Activated gamma-delta T cell treated with Interleukin-2 at 50 U/mL for 16 hours (primary cell): Measurements from ENCODE around the gene INSIG1.

Experiments
- DNase-seq: peaks from one replicate; pipeline ENCODE4 v3.0.0-alpha.2; 2020

Gene INSIG1

DNA sequence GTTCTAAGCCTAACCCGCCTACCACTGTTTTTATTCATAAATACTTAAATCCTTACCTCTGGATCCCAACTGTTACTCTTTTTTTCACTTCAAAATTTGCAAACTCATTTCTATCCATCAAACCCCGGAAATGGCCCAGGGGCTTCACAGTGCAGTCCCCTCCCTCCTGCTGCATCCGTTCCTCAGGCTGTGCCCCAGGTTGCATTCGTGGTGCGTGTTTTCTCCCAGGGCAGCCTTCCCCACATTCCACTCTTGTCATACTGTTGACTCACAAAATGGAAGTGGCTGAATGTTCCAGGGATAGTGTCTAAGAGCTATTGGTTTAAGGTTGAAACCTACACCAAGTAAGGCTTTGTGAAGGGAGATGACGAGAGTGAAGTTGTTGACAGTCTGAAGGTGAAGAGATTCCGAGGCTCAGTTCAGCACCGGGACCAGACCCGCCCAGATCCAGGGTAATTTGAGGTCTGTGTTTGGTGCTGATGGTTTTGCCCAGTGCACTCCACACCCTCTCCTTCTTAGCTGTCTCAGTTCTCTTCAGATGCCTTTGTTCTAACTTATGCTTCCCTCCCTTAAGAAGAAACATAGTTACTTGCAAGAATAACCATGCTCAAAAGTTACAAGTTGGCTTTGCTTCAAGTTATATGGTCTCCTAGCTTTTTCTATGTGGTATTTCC is 7.7 kb downstream of the INSIG1 start:
- no peak for DNase-seq

GRCh38 chr7:155306673-155307470 is 9.2 kb downstream of the INSIG1 start:
- DNase-seq, result no peak

- no peak for DNase-seq
Measured at GRCh38 chr7:155308330-155309020, 10.8 kb downstream of the INSIG1 start.

DNA sequence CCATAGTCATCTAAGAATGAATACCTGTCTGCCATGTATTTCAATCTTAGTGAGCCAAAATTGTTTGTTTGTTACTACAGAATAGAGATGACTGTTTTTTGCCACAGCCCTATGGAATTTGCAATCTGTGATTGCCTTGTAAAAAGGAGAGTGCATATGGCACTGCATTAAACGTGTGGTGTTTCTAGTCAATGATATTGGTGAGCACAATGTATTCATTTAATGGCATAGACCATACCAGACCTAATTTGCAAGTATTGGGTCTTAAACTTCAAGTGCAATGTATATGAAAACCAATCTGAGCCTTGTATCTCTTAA is 11.3 kb downstream of the INSIG1 start:
- DNase-seq, result no peak

GRCh38 chr7:155310425-155311114 is 12.9 kb downstream of the INSIG1 start:
- no peak for DNase-seq

DNA sequence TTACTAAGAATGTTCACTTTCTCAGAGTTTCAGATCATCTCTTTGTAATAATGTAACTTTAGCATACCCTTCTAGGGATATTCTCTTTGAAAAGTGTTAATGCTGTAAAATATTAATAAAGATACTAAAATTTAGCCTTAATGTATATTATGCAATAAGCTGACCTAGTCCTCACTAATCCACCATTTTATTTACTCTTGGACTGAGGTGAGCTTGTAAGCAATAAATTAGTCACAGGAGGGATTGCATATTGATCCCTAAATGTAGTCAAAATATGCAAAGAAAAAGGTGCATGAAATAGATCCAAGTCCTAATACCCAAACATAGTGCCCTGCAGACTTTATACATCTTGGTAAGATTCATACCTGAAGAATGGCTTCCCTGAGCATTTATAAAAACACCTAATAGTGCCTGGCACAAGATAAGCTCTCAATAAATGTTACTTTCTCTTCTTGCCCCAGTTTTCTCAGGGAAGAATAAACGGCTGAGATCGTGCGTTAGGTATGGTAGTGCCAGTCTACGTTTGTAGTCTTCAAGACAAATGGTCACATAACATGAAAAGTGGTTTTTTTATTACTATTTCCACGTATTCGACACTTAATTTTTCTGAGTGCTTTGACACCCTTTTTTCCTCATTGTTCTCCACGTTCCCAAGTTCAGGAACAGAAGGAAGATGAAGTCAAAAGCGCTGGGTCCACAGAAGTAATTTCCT is 14.3 kb downstream of the INSIG1 start:
- DNase-seq, result no peak

DNA sequence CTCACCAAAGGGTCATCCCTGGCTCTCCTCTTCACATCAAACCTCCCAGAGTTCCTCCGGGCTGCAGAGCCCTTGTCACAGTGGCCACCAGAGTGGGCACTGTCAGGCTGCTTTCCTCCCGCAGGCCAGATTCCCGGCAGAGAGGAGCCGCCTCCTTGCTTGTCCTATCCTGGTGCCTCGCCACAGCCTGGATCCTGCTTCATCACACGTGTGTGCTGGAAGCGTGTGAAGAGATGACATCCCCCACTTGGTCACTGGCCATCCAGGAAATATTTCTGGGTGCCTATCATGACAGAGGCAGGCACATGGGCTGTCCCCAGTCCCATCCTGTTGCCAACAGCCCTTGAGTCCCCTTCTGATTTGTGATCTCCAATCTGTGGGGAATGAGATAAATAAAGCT is 15.0 kb downstream of the INSIG1 start:
- DNase-seq, result no peak

DNA sequence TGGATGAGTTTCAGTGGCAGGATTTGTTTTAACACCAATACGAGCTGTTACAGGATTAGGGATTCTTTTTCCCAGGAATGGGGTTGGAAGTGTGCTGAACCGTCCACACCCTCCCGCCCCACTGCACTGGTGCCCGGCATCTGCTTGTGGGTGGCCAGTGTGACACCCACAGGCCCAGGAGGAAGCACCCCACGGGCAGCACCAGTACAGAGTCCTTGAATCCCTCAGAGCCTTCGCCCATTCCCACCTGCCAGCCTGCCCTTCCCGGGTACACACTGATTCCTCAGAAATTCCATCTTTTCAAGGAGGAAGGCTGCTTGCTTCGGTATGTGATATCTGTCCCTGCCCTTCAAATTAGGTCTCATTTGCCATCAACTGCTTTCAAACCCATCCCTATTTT is 15.4 kb downstream of the INSIG1 start:
- no peak for DNase-seq

DNA sequence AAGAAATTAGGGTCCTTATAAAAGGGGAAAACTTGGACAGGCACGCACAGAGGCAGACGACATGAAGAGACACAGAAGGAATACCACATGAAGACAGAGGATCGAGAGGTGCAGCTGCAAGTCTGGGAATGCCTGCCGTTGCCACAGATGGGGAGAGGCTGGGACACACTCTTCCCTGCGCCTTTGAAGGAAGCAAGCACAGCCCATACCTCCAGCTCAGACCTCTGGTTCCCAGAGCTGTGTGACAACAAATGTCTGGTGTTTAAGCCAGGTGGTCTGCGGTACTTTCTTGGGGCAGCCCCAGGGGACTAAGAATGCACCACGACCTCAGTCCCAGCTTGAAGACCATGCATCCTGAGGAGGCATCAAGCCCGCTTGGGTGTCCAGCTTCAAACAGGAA is 18.3 kb downstream of the INSIG1 start:
- DNase-seq, result no peak

GRCh38 chr7:155316427-155317113 is 18.9 kb downstream of the INSIG1 start:
- no peak for DNase-seq

DNA sequence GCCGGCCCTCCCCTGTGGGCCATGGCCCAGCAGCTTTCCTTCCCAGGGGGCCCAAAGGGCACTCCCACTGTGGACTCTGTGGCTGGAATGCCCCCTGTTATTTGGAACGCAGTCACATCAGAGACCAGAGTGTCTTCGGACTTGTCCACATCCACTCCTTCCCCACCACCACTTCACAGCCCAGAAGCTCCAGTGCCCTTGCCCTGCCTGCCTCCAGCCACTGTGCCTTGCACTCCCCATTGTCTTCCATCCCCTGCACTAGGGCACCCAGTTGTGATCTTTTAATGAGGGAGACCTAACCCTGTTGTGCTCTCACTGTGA is 19.4 kb downstream of the INSIG1 start:
- no peak for DNase-seq

DNA sequence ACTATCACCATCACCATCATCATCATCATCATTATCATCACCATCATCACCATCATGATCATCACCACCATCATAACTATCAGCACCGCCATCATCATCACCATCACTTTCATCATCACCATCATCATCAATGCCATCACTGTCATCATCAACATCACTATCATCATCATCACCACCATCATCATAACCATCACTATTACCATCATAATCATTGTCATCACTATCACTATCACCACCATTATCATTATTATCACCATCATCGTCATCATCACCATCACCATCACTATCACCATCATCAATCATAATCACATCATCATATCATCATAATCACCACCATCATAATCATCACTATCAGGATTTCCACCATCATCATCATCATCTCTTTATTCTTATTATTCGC is 20.6 kb downstream of the INSIG1 start:
- DNase-seq, result no peak

GRCh38 chr7:155322530-155322929 is 24.9 kb downstream of the INSIG1 start:
- no peak for DNase-seq

DNA sequence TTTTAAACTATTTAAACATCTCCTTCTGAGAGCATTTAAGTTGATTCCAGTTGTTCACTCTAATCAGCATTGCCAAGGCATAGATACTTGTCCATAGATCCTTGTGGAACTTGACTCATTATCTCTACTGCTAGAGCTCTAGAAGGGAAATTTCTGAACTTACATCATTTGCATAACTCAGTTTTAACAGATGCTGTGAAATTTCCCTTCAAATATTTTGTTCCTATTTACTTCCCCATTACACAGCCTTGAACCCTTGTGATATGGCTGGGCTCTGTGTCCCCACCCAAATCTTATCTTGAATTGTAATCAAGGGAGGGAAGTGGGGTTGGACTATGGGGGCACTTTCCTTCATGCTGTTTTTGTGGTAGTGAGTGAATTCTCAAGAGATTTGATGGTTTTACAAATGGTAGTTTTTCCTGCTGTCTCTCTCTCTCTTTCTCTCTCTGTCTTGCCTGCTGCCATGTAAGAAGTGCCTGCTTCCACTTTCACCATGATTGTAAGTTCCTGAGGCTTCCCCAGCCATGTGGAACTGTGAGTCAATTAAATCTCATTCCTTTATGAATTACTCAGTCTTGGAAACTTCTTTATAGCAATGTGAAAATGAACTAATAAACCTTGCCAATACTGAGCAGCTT is 25.4 kb downstream of the INSIG1 start:
- DNase-seq, result no peak

DNA sequence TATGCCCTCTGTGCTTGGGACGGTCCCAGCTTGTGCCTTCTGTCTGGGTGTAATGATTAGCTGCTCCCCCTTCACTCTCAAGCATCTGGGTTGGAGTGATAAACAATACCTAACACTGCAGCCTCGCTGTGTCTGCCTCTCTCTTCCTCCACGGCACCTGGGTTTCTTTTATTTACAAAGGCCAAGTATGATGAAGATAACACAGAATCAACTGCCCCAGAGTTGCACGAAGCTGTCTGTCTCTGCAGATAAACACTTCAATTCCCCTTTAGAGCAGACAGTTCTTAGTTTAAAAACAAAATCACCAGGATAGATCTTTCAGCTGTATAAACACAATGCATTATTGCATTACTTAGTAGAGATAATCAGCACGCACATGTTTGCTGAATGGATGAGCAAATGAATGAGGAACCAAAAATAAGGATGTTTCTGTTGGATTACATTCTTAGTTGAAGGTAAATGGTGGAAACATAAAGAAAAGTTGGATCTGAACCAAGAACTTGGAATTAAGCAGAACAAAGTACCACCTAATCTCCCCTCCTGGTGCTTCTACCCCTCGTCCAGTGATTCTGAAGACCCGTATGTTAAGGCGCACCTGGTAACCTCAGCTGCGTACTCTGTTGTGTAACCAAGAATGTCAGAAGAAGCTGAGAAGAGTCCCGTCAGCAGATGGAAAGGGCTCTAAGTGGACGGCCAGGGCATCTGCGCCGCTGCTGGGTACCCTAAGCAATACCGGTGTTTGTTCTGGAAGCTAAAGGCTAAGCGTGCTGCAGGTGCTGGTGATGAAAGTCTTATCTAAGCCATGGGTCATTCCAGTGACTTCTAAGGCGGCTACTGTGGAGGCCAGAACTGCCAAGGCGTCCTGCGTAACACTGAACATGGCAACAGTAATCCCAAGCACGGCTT is 26.6 kb downstream of the INSIG1 start:
- DNase-seq, result no peak

DNA sequence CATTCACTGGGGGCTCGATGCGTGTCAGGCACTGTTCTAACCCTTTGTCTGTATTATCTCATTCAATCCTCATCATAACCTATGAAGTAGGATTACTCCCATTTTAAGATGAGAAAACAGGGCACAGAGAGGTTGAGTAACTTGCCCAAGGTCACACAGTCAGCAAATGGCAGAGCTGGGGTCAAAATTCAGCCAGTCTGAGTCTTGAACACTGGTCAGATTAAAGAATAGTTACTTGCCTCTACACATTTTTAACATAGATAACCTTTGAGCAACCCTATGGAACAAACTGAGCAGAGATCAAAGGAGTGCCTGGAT is 27.2 kb downstream of the INSIG1 start:
- no peak for DNase-seq

DNA sequence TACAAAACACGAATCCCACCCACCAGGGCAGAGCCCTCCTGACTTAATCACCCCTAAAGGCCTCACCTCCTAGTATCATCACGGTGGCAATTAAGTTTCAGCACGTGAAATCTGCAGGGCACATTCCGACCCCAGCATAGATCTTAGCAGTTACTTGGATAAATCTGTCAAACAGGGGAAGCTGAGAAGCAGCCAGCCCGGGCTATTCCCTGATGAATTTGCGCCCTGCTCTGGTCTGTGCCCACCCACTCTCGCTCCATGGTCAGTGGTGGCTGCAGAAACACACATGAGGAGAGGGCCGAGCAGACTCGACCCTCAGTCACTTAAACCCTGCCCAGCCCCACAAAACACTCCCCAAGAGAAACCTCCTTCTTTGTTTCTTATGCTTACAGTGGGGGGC is 28.7 kb downstream of the INSIG1 start:
- DNase-seq, result no peak

GRCh38 chr7:155327590-155328320 is 30.1 kb downstream of the INSIG1 start:
- DNase-seq, result no peak

DNA sequence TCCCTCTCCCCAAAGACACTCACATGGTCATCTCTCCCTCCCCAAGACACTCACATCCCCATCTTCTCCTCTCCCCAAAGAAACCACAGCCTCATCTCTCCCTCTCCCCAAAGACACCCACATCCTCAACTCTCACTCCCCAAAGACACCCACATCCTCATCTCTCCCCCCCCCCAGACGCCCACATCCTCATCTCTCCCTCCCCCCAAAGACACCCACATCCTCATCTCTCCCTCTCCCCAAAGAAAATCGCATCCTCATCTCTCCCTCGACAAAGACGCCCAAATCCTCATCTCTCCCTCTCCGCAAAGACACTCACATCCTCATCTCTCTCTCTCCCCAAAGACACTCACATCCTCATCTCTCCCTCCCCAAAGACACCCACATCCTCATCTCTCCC is 31.5 kb downstream of the INSIG1 start:
- no peak for DNase-seq

- no peak for DNase-seq
Measured at GRCh38 chr7:155331396-155331795, 33.7 kb downstream of the INSIG1 start.
